Thyroid gland (tissue), 4 donors: ENCODE measurements around the gene CD59.

Source experiments
- POLR2A ChIP-seq, 2 donors: fragments of 450-650 bp; IDR thresholded peaks; one replicate each; pipeline ENCODE4 v1.6.1; 2017; ENCODE audit warnings: antibody characterized with exemption in 2 of 2, mild to moderate bottlenecking in 2 of 2, moderate library complexity in 1 of 2
- TF ChIP-seq, protein P1 (sequence below), 6 experiments: fragments of 200-600 bp in 3 of 6; fragments of 450-650 bp in 3 of 6; sonication (generic) in 3 of 6; IDR thresholded peaks; one replicate each; pipeline ENCODE4 v1.5.1; 2016 to 2019; ENCODE audit warnings: antibody characterized with exemption in 6 of 6, mild to moderate bottlenecking in 2 of 6, inconsistent platforms in 1 of 6, moderate library complexity in 1 of 6

DNA sequence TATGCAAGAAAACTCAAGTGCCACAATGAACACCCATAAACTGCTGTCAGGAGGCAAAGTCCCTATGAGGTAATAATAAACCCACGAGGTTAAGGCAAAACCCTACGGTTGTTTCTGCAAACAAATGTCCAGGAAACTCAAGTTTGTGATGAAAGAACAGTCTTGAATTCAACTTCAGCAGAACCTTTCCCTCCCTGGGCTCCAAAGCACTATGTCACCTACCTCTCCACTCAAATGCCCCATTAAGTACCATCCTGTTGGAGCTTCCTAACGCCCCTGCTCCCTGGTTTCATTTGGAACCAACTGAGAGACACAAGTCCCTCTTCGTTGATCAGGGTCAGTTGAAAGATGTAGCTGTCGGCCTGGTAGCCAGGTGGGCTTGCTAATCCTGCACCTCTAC lies 33.0 kb downstream of the CD59 start:
- TF ChIP-seq, protein P1, sequence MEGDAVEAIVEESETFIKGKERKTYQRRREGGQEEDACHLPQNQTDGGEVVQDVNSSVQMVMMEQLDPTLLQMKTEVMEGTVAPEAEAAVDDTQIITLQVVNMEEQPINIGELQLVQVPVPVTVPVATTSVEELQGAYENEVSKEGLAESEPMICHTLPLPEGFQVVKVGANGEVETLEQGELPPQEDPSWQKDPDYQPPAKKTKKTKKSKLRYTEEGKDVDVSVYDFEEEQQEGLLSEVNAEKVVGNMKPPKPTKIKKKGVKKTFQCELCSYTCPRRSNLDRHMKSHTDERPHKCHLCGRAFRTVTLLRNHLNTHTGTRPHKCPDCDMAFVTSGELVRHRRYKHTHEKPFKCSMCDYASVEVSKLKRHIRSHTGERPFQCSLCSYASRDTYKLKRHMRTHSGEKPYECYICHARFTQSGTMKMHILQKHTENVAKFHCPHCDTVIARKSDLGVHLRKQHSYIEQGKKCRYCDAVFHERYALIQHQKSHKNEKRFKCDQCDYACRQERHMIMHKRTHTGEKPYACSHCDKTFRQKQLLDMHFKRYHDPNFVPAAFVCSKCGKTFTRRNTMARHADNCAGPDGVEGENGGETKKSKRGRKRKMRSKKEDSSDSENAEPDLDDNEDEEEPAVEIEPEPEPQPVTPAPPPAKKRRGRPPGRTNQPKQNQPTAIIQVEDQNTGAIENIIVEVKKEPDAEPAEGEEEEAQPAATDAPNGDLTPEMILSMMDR (IDR thresholded peaks at IDR 0.05), result no peak
- no peak for TF ChIP-seq POLR2A (IDR thresholded peaks at IDR 0.05)
